ENCODE data around the gene YES1. TPM values are rescaled to one million over a fixed set of nuclear protein-coding genes. Genes with fewer than 3 reads are reported as not detected.
"Not testable (repeated sequence)": the region's sequence is repeated elsewhere in the genome, so short reads cannot be mapped to it uniquely, and the experiment has no call there.

YES1 gene
- total RNA-seq, 2 experiments from 2014 or later = 13.1 to 14.2 TPM

DNA sequence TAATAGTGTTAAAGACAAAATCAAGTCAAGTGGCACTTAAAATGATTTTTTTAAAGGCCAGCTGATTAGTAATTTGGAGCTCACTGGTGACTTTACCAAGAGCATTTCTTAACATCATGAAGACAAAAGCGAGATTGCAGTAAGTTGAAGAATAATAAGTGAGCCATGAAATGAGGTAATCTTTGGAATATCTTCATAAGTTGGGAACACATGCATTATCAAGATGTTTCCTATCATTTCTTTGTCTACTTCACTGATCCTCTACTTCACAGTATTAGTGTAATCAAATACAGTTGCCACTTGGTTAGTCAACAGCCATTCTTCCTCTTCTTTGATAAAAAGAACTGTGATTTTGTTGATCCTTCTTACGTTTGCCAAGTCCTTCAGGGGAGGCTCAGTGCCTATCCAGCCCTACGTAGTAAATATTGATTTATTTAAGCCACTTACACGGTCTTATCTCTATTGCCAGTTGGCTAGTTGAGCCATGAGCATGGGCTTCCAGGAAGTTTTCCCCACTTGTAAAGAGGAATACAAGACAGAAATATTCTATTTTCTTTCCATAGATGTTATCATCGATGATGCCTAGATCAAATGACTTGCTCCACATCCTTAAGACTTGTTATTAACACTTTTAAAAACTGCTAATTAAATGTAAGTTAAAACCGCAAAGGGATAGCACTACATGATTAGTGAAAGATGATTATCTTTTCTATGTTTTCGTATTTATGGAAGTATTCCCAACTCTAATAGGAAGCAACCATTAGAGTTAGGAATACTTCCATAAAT lies 46.1 kb downstream of the YES1 start:
- Mint-ChIP-seq H3K9me3 (ENCODE audit: low read depth) (no peaks in the 10 kb centered on the region), H3K27me3 (no peaks in the 10 kb centered on the region), H3K4me3 (no peak overlapping the region), H3K36me3 (ENCODE audit: low read depth) (peaks cover 4% of the 10 kb centered on the region), H3K27ac (no peak overlapping the region), H3K4me1 (peaks cover 10% of the 10 kb centered on the region)
- DNase-seq = no peak
- intact Hi-C loops (cut with DNase I, micrococcal nuclease) = no loop called here
- POLR2A ChIA-PET = no interaction called here
- CTCF ChIA-PET = interaction anchor here (0.7 to 2.5 kb wide), 2 partner anchors 65 to 168 kb away, joined by 3 to 6 read pairs; no protein-coding TSS in a partner anchor
- no peak for ATAC-seq

DNA sequence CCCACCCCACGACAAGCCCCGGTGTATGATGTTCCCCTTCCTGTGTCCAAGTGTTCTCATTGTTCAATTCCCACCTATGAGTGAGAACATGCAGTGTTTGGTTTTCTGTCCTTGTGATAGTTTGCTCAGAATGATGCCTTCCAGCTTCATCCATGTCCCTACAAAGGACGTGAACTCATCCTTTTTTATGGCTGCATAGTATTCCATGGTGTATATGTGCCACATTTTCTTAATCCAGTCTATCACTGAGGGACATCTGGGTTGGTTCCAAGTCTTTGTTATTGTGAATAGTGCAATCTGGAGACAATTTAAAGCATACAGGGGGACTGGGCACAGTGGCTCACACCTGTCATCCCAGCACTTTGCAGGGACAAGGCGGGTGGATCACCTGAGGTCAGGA lies 52.2 kb downstream of the YES1 start:
- intact Hi-C loops (cut with DNase I, micrococcal nuclease) = loop anchor here in 1 of 2 experiments (5.0 kb wide), 1 partner anchor 47 kb away; no protein-coding TSS in a partner anchor

DNA sequence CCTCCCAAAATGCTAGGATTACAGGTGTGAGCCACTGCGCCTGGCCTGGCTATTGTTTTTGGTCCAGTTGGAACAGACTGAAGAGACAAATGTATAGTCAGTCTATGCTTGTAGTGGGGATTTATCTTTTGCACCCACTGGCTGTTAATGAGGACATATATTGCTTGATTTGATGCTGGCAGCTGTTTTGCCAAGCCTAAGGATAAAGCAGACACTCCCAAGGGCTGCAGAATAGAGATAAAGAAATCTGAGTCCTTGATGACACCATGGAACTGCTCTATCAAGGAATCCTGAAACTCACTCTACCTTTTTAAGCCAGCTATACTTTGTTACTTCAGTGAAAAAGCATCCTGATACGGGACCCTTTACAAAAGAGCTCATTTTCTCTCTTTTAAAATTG lies 56.5 kb downstream of the YES1 start:
- Mint-ChIP-seq H3K27me3 (no peaks in the 10 kb centered on the region), H3K36me3 (ENCODE audit: low read depth) (peaks cover 17% of the 10 kb centered on the region), H3K4me3 (no peak overlapping the region), H3K27ac (no peak overlapping the region), H3K9me3 (ENCODE audit: low read depth) (no peaks in the 10 kb centered on the region), H3K4me1 (no peaks in the 10 kb centered on the region)
- no peak for DNase-seq
- ChIA-PET CTCF (interaction anchor here (0.9 to 1.2 kb wide), 3 partner anchors 13 to 84 kb away, joined by 3 to 7 read pairs (median 3); no protein-coding TSS in a partner anchor), POLR2A (interaction anchor here (0.7 kb wide), 1 partner anchor 19 kb away, joined by 3 read pairs; no protein-coding TSS in a partner anchor)
- ATAC-seq = no peak
- intact Hi-C loops (cut with DNase I, micrococcal nuclease) = no loop called here

More for the DNA sequence above, 52.2 kb downstream of the YES1 start:
- CTCF ChIA-PET; H3K4me1 Mint-ChIP-seq; H3K27ac Mint-ChIP-seq; ATAC-seq; H3K36me3 Mint-ChIP-seq (ENCODE audit: low read depth); H3K4me3 Mint-ChIP-seq; H3K9me3 Mint-ChIP-seq (ENCODE audit: low read depth); DNase-seq; POLR2A ChIA-PET; H3K27me3 Mint-ChIP-seq: not testable (repeated sequence)

DNA sequence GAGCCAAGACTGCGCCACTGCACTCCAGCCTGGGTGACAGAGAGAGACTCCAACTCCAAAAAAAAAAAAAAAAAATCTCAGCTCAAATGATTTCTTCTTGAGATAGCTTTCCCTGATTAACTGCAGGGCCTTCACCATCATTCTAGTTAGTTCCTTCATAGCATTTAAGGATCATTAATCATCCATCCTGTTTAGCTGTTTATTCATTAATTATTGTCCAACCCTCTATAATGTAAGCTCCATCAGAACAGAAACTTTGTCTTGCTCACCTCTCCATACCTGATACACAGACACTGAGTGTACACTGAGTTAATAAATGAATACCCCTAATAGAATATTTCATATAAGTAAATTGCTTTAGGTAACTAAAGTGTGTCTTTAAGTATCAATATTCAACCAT lies 57.4 kb downstream of the YES1 start:
- Mint-ChIP-seq H3K27me3 (no peaks in the 10 kb centered on the region), H3K27ac (no peak overlapping the region), H3K9me3 (ENCODE audit: low read depth) (no peaks in the 10 kb centered on the region), H3K4me3 (no peak overlapping the region), H3K36me3 (ENCODE audit: low read depth) (peaks cover 17% of the 10 kb centered on the region), H3K4me1 (no peaks in the 10 kb centered on the region)
- CTCF ChIA-PET = interaction anchor here (1.5 kb wide), 1 partner anchor 32 kb away, joined by 4 read pairs; no protein-coding TSS in a partner anchor
- DNase-seq (no peak), ATAC-seq (no peak)
- POLR2A ChIA-PET = interaction anchor here (0.6 kb wide), 2 partner anchors 51 to 54 kb away, joined by 3 to 6 read pairs; no protein-coding TSS in a partner anchor
- intact Hi-C loops (cut with DNase I, micrococcal nuclease) = no loop called here

DNA sequence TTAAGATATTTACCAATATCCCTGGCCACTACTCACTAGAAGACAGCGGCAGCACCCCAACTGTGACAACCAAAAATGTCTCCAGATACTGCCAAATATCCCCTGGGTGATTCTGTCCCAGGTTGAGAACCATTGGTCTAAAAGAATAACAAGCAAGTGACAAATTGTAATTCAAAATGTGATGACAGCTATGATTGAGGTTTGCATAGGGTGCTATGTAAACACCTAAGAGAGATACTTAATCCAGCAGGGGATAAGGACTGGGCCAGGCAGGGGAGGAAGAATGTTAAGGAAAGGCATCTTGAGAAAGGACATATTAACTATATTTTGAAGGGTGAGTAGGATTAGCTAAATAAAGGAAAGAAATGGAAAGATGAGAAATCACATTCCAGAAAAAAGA lies 61.6 kb downstream of the YES1 start:
- ChIA-PET CTCF (interaction anchor here (1.3 kb wide), 1 partner anchor 89 kb away, joined by 4 read pairs; no protein-coding TSS in a partner anchor), POLR2A (no interaction called here)
- no peak for ATAC-seq
- no peak for DNase-seq
- H3K27ac Mint-ChIP-seq = no peak overlapping the region
- H3K9me3 Mint-ChIP-seq (ENCODE audit: low read depth) = no peaks in the 10 kb centered on the region
- H3K36me3 Mint-ChIP-seq (ENCODE audit: low read depth) = peaks cover 26% of the 10 kb centered on the region
- H3K4me3 Mint-ChIP-seq = no peak overlapping the region
- intact Hi-C loops (cut with DNase I, micrococcal nuclease) = no loop called here
- H3K27me3 Mint-ChIP-seq = no peaks in the 10 kb centered on the region
- no peaks in the 10 kb centered on the region for H3K4me1 Mint-ChIP-seq

DNA sequence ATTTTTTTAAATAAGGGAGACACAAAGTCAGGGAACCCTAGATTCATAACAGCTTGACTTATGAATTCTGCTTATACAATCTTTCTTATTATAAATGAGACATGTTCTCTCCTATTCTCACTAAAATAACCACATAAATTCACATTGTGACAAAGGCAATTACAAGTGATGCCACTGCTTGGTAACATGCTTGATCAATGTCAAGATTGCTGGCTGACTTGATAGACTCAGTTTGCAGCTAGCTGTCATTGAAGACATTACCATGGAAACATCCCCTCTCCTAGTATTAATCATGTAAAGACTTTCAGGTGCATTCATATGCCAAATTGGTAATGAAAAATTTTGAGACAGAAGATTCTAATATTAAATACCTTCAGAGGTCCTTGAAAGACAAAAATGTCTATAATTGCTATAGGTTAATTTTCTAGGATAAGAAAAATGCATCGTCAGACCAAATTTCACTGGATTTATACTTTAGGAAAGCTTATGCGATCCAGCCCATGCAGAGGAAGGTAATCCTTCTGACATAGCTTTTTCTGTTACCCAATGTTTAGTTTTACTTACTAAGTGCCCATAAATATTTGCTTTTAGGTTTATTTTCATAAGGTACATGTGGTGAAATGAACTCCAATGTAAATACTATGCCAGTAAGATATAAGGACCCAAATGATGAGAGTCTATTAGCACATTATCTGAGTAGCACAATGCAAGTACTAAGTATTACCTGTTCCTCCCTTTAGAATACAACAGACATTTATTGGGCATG lies 67.0 kb downstream of the YES1 start:
- H3K27ac Mint-ChIP-seq = no peak overlapping the region
- CTCF ChIA-PET = interaction anchor here (1.0 to 10.2 kb wide), 2 partner anchors 88 to 94 kb away, joined by 3 to 155 read pairs; no protein-coding TSS in a partner anchor
- no peaks in the 10 kb centered on the region for H3K27me3 Mint-ChIP-seq
- no peak overlapping the region for H3K4me3 Mint-ChIP-seq
- no peaks in the 10 kb centered on the region for H3K4me1 Mint-ChIP-seq
- peaks cover 29% of the 10 kb centered on the region for H3K36me3 Mint-ChIP-seq (ENCODE audit: low read depth)
- POLR2A ChIA-PET = no interaction called here
- DNase-seq = no peak
- no peak for ATAC-seq
- no peaks in the 10 kb centered on the region for H3K9me3 Mint-ChIP-seq (ENCODE audit: low read depth)
- intact Hi-C loops (cut with DNase I, micrococcal nuclease) = no loop called here

DNA sequence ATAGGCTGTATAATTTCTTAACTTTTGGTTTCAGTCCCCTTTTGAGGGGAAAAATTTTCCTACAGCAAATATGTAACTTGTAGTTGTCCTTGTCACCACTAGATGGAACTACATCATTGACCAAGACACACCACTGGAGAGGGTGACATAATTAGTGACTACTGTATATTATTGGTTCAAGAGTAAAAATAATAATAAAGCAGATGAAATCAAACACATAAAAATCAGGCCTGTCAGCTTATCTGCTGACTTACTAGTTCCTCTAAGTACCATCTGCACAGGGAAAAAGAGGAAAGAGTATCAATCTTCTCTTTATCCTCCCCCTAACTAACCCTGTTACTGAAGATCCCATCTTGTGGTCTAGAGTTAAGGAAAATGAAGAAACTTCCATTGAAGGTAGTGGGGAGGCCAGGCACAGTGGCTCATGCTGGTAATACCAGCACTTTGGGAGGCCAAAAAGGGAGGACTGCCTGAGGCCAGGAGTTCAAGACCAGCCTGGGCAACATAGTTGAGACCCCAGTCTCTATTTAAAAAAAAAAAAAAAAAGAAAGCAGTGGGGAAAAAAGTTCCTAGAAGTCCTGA lies 70.0 kb downstream of the YES1 start:
- intact Hi-C loops (cut with DNase I, micrococcal nuclease) = loop anchor here (1.0 kb wide), 3 partner anchors 88 to 97 kb away; no protein-coding TSS in a partner anchor
- no peaks in the 10 kb centered on the region for H3K27me3 Mint-ChIP-seq
- no peak overlapping the region for H3K27ac Mint-ChIP-seq
- H3K4me3 Mint-ChIP-seq = no peak overlapping the region
- POLR2A ChIA-PET = no interaction called here
- ATAC-seq (peak; percentile 68), DNase-seq (no peak)
- H3K9me3 Mint-ChIP-seq (ENCODE audit: low read depth) = no peaks in the 10 kb centered on the region
- peaks cover 24% of the 10 kb centered on the region for H3K36me3 Mint-ChIP-seq (ENCODE audit: low read depth)
- CTCF ChIA-PET = interaction anchor here (0.6 to 10.2 kb wide), 12 partner anchors 11 to 112 kb away, joined by 3 to 155 read pairs (median 4); no protein-coding TSS in a partner anchor
- no peaks in the 10 kb centered on the region for H3K4me1 Mint-ChIP-seq

DNA sequence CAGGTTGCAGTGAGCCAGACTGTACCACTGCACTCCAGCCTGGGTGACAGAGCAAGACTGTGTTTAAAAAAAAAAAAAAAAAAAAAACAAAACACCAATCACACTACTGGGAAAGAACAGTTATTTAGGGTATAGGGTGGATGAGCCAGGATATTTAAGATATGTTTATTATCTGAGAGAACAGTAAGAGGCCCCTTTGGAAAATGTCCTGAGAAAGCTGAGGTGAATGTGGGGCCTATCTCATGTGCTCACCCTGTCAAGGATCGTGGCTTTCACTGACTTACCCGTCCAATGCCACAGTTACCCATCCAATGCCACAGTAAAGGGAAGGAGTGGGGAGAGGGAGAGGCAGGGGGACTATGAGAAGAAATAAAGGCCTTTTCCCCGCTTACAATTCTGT lies 79.7 kb downstream of the YES1 start:
- peaks cover 25% of the 10 kb centered on the region for H3K36me3 Mint-ChIP-seq (ENCODE audit: low read depth)
- H3K4me1 Mint-ChIP-seq = peaks cover 3% of the 10 kb centered on the region

DNA sequence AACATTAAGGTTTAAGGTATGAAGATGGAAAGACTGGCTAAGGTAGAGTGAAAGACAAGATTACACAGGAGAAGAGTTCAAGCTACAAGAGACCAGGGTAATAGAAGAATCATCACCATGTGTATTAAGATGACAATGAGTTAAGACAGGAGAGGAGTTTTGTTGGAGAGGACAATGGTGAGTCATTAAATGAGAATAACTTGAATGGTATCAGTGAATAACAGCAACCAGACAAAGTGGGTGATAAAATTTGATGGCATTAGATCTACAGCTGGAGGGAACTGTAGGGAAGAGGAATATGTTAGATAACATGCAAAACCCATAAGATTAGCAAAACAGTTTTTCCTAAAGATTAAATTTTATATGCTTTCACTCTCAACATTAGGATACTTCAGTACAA lies 80.9 kb downstream of the YES1 start:
- Mint-ChIP-seq H3K4me1 (peaks cover 3% of the 10 kb centered on the region), H3K4me3 (no peak overlapping the region), H3K9me3 (ENCODE audit: low read depth) (no peaks in the 10 kb centered on the region), H3K27ac (no peak overlapping the region), H3K27me3 (no peaks in the 10 kb centered on the region), H3K36me3 (ENCODE audit: low read depth) (peaks cover 24% of the 10 kb centered on the region)
- CTCF ChIA-PET = interaction anchor here (0.9 to 2.5 kb wide), 5 partner anchors 11 to 101 kb away, joined by 3 to 7 read pairs (median 3); partner anchors contain the start of gene ENOSF1
- DNase-seq (no peak), ATAC-seq (no peak)
- POLR2A ChIA-PET = interaction anchor here (0.8 kb wide), 2 partner anchors 11 to 18 kb away, joined by 3 to 4 read pairs; partner anchors contain the start of gene ENOSF1
- intact Hi-C loops (cut with DNase I, micrococcal nuclease) = no loop called here

More for the DNA sequence above, 79.7 kb downstream of the YES1 start:
- intact Hi-C loops (cut with DNase I, micrococcal nuclease) = no loop called here
- POLR2A ChIA-PET = no interaction called here
- CTCF ChIA-PET = interaction anchor here (0.7 to 2.5 kb wide), 4 partner anchors 82 to 107 kb away, joined by 3 to 7 read pairs (median 5); no protein-coding TSS in a partner anchor
- DNase-seq = no peak
- Mint-ChIP-seq H3K9me3 (ENCODE audit: low read depth) (no peaks in the 10 kb centered on the region), H3K27me3 (no peaks in the 10 kb centered on the region), H3K27ac (no peak overlapping the region), H3K4me3 (no peak overlapping the region)
- ATAC-seq = no peak

DNA sequence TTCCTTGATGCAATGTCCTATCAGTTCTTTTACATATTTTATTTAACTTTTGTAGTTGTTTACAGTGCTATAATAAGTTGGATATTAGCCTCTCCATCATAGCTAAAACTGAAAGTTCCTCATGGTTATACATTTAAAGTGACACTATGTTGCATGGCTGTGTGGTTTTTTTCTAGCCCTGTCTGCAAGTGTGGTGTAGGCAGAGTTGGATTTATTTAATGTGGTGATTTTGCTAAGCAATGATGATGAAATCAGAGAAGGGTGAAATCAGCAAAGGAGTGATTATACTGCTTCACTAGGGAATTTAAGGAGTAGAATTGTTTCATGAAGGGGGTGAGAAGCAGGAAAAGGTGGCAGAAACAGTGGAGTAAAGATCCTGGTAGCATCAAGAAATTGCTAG lies 81.3 kb downstream of the YES1 start:
- no peak overlapping the region for H3K4me3 Mint-ChIP-seq
- no peaks in the 10 kb centered on the region for H3K9me3 Mint-ChIP-seq (ENCODE audit: low read depth)
- H3K27me3 Mint-ChIP-seq = no peaks in the 10 kb centered on the region
- peaks cover 24% of the 10 kb centered on the region for H3K36me3 Mint-ChIP-seq (ENCODE audit: low read depth)
- ChIA-PET POLR2A (no interaction called here), CTCF (interaction anchor here (0.7 to 1.5 kb wide), 2 partner anchors 12 to 109 kb away, joined by 4 read pairs; no protein-coding TSS in a partner anchor)
- ATAC-seq (no peak), DNase-seq (no peak)
- intact Hi-C loops (cut with DNase I, micrococcal nuclease) = no loop called here
- peaks cover 3% of the 10 kb centered on the region for H3K4me1 Mint-ChIP-seq
- no peak overlapping the region for H3K27ac Mint-ChIP-seq

DNA sequence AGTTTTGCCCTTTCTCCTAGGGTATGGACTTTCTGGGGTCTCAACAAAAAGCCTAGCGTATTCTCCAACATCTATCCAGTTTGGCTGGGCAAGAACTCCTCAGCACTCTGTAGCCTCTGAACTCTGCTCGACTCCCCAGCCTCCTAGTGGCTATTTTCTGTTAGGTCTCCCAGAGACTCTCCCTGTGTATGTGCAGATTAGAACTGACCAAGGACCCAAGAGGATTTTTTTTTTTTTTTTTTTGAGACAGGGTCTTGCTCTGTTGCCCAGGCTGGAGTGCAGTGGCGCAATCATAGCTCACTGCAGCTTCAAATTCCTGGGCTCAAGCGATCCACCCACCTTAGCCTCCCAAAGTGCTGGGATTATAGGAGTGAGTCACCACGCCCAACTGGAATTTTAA lies 81.9 kb downstream of the YES1 start:
- CTCF ChIA-PET = interaction anchor here (0.7 to 1.5 kb wide), 2 partner anchors 12 to 109 kb away, joined by 4 read pairs; no protein-coding TSS in a partner anchor
- H3K9me3 Mint-ChIP-seq (ENCODE audit: low read depth); H3K27me3 Mint-ChIP-seq; H3K4me1 Mint-ChIP-seq; H3K27ac Mint-ChIP-seq; DNase-seq; H3K4me3 Mint-ChIP-seq; POLR2A ChIA-PET; intact Hi-C loops (cut with DNase I, micrococcal nuclease): not testable (repeated sequence)
- ATAC-seq = peak; percentile 65
- H3K36me3 Mint-ChIP-seq (ENCODE audit: low read depth) = peaks cover 19% of the 10 kb centered on the region
